NCI-H2107 treated with DMSO at 0.1 percent for 48 hours (cell line): ENCODE results near the gene PODXL2.
"Not testable (repeated sequence)": the region's sequence is repeated elsewhere in the genome, so short reads cannot be mapped to it uniquely, and the experiment has no call there.

Experiments used
- DNase-seq: peaks from one replicate; lab custom pipeline; 2025; ENCODE audit not compliant: unreplicated experiment; lab: John Stamatoyannopoulos, UW

PODXL2 gene

GRCh38 chr3:127688416-127689265, 59.7 kb downstream of the PODXL2 start:
- DNase-seq: peak; percentile 35

DNA sequence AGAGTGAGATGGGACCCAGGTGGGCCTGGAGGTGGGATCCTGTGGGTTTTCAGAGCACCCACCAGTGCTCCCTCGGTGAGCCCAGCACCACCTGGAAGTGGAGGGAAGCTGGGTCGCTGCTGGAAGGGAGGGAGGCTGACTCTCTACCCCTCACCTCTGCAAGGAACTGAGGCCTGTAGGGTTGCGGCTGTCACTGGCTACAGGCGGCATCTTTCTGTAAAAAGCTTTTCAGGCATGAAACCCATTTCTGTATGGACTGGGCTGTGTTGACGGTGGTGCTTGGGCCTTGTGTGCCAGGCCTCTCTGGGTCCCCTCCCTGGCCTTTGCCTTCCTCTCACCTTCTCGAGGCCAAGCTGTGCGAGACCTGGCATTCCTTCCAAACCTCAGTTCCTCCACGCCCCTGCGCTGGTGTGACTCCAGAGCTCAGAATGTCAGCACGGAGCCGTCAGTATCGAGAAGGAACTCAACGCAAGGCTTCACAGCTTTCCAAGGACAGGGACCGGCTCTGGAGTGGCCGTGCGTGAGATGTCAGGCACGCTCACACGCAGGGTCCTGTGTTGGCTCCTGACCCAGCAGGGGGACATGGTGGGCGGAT, 60.4 kb downstream of the PODXL2 start:
- no peak for DNase-seq

GRCh38 chr3:127690106-127690505, 61.1 kb downstream of the PODXL2 start:
- DNase-seq: no peak

DNA sequence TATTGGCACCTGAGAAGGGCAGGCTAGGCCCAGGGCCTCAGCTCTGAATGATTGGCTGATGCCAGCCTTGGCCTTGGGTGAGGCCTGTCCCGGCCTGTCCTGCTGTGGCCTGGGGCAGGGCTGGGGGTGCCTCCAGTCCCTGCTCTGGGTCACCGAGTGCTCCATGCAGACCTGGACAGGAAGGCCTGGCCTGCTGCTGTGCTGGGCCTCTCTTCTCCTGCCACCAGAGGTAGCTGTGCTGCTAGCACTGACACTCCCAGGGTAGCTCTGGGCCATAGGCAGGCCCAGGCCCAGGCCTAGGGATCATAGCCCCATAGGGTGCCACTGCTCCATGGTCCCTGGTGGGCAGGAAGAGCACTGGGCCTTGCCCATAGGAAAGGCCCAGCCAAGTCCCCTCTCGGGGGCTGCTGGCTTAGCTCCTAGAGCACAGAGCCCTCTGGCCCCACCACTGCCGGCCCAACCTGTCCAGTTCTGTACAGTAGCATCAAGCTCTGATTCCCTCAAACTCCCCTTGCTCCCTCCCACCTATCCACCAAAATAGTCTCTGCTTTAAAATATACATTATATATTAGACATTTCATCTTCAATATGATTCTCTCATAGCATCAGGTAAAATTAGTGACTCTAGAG, 62.0 kb downstream of the PODXL2 start:
- no peak for DNase-seq

DNA sequence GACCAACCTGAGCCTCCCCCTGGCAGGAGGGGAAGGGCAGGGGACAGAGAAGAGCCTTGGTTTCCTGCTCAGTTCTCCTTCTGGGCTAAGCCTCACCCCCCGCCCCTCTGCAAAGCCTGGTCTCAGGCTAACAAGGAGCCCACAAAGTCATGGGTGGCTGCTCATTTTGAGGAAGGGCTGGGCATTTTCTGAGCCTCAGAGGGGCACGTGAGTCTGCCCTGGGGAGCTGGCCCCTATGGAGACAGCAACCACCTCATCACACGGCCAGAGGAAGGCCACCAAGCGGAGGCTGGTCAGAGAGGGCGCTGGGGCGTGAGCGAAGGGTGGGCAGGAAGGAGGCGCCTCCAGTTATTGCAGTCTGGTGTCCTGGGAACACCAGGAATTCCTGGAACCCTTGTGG, 62.5 kb downstream of the PODXL2 start:
- DNase-seq: no peak

DNA sequence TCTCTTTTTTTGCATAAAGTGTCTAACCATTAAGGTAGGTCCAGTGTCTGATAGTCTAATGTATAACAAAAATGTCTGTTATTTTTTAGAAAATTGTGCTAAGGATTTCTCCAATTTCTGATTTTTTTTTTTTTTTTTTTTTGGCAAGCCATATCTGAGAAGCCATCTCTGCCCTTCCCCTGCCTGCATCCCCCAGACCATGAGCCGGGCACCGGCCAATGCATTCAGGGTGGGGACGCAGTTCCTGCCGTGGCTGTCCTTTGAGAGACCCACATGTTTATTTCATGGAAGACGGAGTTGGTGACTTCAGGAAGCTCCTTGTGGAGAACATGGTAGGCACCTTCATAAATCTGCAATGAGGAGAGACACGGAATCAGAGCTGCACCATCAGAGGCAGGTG, 63.0 kb downstream of the PODXL2 start:
- no peak for DNase-seq

DNA sequence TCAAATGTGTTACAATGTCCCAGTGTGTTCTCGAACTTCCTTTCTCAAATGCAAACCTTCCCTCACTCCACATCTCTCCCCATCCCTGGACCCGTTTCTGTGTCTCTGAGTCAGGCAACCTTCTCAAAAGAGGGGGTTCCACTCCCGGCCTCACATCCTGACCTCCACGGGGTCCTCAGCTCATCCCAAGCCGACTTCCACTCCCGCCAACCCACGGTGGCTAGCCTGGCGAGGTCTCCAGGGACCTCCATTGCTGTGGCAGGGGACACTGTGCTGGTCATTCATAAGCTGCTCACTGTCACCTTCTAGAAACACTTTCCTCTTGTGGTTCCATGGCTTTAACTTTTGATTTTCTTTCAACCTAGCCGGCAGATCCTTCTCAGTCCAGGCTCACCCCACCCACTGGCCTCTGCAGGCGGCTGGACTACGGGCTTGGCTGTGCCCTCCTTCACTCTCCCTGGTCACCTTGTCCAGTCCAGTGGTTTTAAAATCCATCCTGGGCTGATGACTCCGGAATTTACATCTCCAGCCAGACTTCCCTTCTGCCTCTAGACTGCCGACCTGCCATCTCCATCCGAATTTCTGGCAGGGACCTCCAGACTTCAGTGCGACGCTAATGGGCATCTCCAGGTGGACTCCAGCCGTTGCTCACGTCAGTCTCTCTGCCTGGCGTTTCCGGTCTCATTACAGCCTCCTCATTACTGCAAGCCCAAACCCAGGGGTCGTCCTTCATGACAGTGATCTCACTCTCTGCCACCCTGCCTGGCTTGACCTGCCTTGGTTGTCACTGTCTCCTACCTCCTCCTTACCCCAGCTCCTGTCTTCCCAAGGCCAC, 63.7 kb downstream of the PODXL2 start:
- DNase-seq: no peak

DNA sequence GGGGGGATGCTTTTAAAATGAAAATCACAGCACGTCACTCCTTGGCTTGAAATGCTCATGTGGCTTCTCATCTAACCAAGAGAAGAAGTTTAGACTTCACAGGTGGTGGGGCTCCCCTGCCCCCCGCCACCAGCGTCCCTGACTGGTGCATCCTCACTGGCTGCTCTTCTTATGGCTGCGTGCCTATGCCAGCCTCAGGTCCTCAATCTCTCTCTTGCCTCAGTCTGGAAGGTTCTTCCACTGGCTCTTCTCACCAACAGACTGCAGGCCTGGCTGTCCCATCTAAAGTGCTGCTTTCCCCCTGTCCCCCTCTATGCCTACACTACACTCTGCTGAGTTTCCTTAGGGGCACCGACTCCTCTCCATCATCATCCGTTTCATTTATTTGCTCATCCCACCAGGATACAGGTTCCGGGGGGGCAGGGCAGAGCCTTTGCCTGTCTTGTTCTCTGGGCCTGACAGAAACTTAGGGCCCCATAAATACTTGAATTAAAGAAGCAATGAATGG, 64.4 kb downstream of the PODXL2 start:
- DNase-seq: no peak

- DNase-seq: peak; percentile 56
Measured at GRCh38 chr3:127694467-127695215, 65.7 kb downstream of the PODXL2 start.

GRCh38 chr3:127697551-127698240, 68.7 kb downstream of the PODXL2 start:
- peak; percentile 44 for DNase-seq

- no peak for DNase-seq
Measured at GRCh38 chr3:127698286-127698685, 69.3 kb downstream of the PODXL2 start.

- DNase-seq: no peak
Measured at GRCh38 chr3:127698691-127699415, 69.9 kb downstream of the PODXL2 start.

DNA sequence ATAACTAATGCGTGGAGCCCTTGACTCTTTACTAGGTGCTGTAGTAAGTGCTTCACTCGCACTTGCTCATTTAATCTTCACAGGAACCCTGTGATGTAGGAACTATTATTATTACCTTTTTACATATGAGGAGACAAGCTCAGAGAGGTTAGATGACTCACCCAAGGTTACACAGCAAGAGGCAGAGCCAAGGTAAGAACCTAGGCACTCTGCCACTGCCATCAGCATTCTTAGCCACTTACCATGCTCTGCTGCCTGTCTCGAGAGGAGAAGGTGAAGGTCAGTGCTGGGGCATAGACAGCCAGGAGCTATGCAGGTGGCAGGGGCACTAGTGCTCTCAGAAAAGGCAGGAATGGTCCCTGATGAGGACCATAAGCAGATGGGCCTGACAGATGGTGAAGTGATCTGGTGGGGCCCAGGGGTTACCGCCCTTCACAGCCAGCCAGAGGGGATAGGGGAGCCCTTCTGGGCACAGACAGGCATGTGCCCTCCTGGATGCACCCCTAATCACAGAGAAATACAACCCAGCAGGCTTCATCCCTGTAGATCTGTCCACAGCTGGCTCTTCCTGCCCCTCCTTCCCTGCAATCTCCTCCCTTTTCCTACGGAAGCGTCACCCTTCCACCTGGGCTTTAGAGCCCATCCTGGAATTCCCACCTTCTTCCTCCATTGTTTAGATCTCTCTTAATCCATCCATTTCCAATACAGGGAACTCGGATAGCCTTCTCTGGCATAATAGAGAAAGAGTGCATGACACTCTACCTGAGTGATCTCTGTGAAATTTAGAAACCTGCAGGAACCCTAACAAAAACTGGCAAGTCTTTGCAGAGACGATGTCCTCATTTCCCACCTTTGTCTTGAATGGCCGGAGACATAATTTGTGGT, 70.7 kb downstream of the PODXL2 start:
- no peak for DNase-seq

GRCh38 chr3:127700406-127700805, 71.4 kb downstream of the PODXL2 start:
- DNase-seq: no peak

DNA sequence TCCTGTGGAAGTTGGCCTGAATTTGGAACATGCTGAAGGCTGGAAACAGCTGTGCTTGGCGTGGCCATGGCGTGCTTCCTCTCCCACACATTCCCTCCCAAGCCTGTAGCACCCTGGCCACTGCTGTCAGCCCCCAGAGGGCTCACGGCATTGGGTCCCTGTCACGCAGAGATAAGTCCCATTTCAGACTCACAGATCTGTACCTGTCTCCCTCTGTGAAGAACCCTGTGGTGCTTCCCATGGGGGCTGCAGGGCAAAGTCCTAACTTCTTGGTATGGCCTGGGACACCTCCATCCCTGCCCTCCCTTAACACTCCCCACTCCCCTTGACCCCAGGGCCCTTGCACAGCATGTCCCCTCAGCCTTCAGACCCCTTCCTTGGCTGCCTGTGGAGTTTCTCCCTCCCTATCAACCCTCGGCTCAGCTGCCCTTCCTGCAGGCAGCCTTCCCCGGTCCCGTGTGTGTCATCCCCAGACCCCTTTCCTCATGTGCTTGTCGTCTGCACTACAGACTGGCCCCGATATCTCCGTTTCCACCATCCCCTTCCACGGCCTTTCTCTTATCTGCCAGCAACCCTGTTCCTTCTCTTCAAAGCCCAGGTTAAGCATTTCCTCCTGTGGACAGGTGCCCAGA, 72.4 kb downstream of the PODXL2 start:
- no peak for DNase-seq

DNA sequence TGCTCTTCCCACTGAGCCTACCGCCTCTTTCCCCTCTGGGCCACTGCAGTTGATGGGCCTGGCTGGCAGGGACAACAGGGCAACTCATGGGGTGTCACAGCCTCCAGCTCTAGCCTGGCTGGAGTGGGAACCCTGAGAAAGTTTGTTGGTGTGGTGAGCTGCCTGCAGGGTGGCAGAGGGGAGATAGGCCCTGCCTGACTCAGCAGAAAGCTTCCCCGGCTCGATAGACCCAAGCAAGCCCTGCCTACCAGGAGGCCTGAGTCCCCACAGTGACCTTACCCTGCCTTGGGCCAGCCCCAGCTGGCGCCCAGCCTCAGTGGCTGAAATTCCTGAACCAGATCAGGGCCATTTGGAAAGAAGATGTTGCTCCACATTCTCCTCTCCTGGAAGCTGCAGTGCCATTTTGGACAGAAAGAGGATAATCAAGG, 73.2 kb downstream of the PODXL2 start:
- DNase-seq: no peak

- not testable (repeated sequence) for DNase-seq
Measured at GRCh38 chr3:127704840-127705239, 75.9 kb downstream of the PODXL2 start.

DNA sequence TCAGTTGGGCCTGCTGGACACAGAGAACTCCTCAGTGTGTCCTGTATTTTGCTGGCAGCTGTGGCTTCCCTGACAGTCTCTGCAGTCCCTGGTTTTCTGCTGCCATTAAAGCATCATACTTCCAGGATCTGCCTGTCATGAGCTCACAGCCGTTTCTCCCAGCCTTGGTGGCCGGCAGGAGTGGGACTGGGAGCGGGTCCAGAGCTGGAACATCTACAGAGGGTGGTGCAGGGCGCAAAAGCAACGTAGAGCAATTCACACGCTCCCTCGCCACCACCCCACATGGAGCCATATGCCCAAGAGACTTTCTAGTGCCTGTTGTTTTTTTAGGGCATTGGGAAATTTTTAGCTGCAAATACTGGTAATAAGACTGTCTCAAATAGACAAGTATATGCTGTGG, 77.3 kb downstream of the PODXL2 start:
- no peak for DNase-seq
